HCT116 (cell line): Measurements from ENCODE around the gene FOXO6.

ENCODE experiments used
- EZH2 ChIP-seq: fragments of 200-600 bp; sonication (generic); IDR thresholded peaks from 2 replicates; pipeline ENCODE4 v1.6.1; 2017; ENCODE audit warnings: antibody characterized with exemption, mixed run types
- POLR2A ChIP-seq: IDR thresholded peaks from 2 replicates; pipeline ENCODE4 v1.7.0; 2011; ENCODE audit warnings: borderline replicate concordance; ENCODE audit not compliant: insufficient read depth, insufficient read length; ENCODE audit errors: extremely low read depth
- POLR2AphosphoS5 ChIP-seq: IDR thresholded peaks from 2 replicates; pipeline ENCODE4 v1.6.1; 2011; ENCODE audit warnings: mild to moderate bottlenecking, low read depth, low read length, moderate library complexity
- RAD21 ChIP-seq: IDR thresholded peaks from 2 replicates; pipeline ENCODE4 v1.6.1; 2012; ENCODE audit warnings: low read depth, mild to moderate bottlenecking
- SIN3A ChIP-seq: IDR thresholded peaks from 2 replicates; pipeline ENCODE4 v1.6.1; 2012; ENCODE audit warnings: low read depth
- SRF ChIP-seq: IDR thresholded peaks from 2 replicates; pipeline ENCODE4 v1.6.1; 2012; ENCODE audit warnings: low read depth
- YY1 ChIP-seq: IDR thresholded peaks from 2 replicates; pipeline ENCODE4 v1.6.1; 2011; ENCODE audit warnings: low read length, low read depth, moderate library complexity, mild to moderate bottlenecking; ENCODE audit not compliant: insufficient replicate concordance; ENCODE audit errors: extremely low read depth
- ZFX ChIP-seq: fragments of 450-650 bp; IDR thresholded peaks from 2 replicates; pipeline ENCODE4 v1.6.1; 2017
- TF ChIP-seq, protein P1 (sequence below): IDR thresholded peaks from 2 replicates; pipeline ENCODE4 v1.6.1; 2012
- TF ChIP-seq, protein P2 (sequence below), 3 experiments: fragments of 200-600 bp in 1 of 3; sonication (generic) in 1 of 3; IDR thresholded peaks in 2 of 3; conservative IDR thresholded peaks in 1 of 3; 2 replicates each; pipeline ENCODE4 v1.5.1; 2012 to 2017; ENCODE audit warnings: low read depth in 2 of 3, low read length in 2 of 3, antibody characterized with exemption in 1 of 3, borderline replicate concordance in 1 of 3, control low read depth in 1 of 3, mild to moderate bottlenecking in 1 of 3, mixed read lengths in 1 of 3, mixed run types in 1 of 3, moderate library complexity in 1 of 3; ENCODE audit not compliant: insufficient read depth in 1 of 3

DNA sequence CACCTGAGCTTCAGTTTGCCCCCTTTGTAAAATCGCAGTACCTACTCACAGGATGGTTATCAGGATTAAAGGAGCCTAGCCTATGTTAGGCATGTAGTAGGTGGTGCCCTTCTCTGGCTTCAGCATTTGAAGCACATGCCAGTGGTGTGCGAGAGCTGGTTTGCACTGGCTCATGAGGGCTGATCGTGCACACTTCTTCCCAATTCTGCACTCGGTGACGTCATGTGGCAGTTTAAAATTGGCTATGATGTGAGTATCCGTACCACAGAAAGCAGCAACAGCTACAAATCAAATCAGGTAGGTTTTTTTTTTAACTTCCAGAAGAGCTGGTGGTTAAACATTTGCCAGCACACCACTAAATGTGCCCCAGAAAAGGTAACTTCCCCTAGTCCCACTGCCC, 13.5 kb downstream of the FOXO6 start:
- TF ChIP-seq, protein P1, sequence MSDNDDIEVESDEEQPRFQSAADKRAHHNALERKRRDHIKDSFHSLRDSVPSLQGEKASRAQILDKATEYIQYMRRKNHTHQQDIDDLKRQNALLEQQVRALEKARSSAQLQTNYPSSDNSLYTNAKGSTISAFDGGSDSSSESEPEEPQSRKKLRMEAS, result no peak
- TF ChIP-seq ZFX (no peak), SRF (no peak), RAD21 (no peak), POLR2AphosphoS5 (no peak), SIN3A (no peak), EZH2 (no peak), POLR2A (no peak), YY1 (no peak)
- TF ChIP-seq, protein P2, sequence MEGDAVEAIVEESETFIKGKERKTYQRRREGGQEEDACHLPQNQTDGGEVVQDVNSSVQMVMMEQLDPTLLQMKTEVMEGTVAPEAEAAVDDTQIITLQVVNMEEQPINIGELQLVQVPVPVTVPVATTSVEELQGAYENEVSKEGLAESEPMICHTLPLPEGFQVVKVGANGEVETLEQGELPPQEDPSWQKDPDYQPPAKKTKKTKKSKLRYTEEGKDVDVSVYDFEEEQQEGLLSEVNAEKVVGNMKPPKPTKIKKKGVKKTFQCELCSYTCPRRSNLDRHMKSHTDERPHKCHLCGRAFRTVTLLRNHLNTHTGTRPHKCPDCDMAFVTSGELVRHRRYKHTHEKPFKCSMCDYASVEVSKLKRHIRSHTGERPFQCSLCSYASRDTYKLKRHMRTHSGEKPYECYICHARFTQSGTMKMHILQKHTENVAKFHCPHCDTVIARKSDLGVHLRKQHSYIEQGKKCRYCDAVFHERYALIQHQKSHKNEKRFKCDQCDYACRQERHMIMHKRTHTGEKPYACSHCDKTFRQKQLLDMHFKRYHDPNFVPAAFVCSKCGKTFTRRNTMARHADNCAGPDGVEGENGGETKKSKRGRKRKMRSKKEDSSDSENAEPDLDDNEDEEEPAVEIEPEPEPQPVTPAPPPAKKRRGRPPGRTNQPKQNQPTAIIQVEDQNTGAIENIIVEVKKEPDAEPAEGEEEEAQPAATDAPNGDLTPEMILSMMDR (IDR thresholded peaks at IDR 0.05 in 2 of 3, conservative IDR thresholded peaks at IDR 0.05 in 1 of 3; ENCODE audit: borderline replicate concordance in 1 of 3, insufficient read depth in 1 of 3, low read depth in 2 of 3, low read length in 2 of 3), result no peak
